ENCODE results near the gene DAGLA. TPM values are rescaled to one million over a fixed set of nuclear protein-coding genes. Genes with fewer than 3 reads are reported as not detected.

DAGLA gene
- polyA plus RNA-seq, 1 experiment, result 2.5 TPM

GRCh38 chr11:61716478-61717285 is 36.5 kb downstream of the DAGLA start:
- POLR2A ChIA-PET, result no interaction called here
- no peak for DNase-seq (ENCODE audit: low read depth)
- Histone ChIP-seq H3K4me3 (ENCODE audit: low read depth, low read length) (no peak overlapping the region), H3K27me3 (ENCODE audit: control insufficient read depth, insufficient read depth, low read length) (no peaks in the 10 kb centered on the region), H3K36me3 (ENCODE audit: control insufficient read depth, insufficient read depth, low read length) (no peaks in the 10 kb centered on the region)
- CTCF ChIA-PET, result interaction anchor here (1.3 to 2.1 kb wide), 3 partner anchors 12 to 36 kb away, joined by 4 to 13 read pairs (median 4); partner anchors contain the start of gene DAGLA
- TF ChIP-seq CTCF (IDR thresholded peaks at IDR 0.05; ENCODE audit: insufficient read depth, low read depth, low read length), result no peak

DNA sequence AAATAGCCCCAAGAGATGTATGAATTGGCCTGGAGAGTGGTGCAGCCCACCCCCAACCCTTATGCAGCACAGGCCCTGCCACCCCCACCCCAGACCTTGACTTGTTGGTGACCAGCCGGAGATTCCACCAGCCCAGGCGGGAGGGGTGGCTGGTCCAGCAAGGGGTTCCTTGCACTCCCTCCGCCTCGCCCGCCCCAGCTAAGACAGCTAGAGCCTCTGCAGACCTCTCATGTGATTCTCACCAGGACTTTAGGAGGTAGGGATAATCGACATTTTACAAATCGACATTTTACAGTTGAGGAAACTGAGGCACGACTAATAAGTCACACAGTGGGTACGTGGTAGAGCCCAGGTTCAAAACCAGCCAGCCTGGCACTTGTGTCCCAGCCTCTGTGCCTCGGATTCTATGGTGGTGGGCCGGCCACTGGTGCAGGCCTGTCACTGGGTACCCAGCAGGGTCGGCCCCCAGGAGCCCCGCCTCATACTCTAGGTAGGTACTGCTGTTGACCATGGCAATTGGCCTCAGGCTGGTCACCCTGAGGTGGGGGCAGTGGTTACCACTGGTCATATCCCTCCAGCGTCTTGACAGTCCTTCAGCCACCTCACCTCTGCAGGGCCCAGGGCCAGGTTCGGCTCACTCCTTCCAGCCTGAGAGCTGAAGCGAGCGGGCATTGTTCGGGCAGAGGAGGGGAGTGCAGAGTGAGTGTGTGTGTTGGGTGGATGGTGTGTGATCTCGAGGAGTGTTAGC is 37.3 kb downstream of the DAGLA start:
- no peak overlapping the region for H3K4me3 ChIP-seq (ENCODE audit: low read depth, low read length)
- DNase-seq (ENCODE audit: low read depth), result no peak
- no peak for TF ChIP-seq CTCF (IDR thresholded peaks at IDR 0.05; ENCODE audit: insufficient read depth, low read depth, low read length)
- ChIA-PET CTCF (interaction anchor here (1.1 to 4.6 kb wide), 4 partner anchors 16 to 73 kb away, joined by 3 to 33 read pairs (median 3); no protein-coding TSS in a partner anchor), POLR2A (interaction anchor here (0.5 to 0.6 kb wide), 2 partner anchors 9 to 356 kb away, joined by 5 read pairs; partner anchors contain the start of genes CYB561A3 and TMEM138)
- H3K27me3 ChIP-seq (ENCODE audit: control insufficient read depth, insufficient read depth, low read length), result no peaks in the 10 kb centered on the region
- H3K36me3 ChIP-seq (ENCODE audit: control insufficient read depth, insufficient read depth, low read length), result peaks cover 2% of the 10 kb centered on the region; the same call in 1 of the 2 replicates

GRCh38 chr11:61718046-61718531 is 37.9 kb downstream of the DAGLA start:
- TF ChIP-seq CTCF (IDR thresholded peaks at IDR 0.05; ENCODE audit: insufficient read depth, low read depth, low read length), result no peak
- H3K27me3 ChIP-seq (ENCODE audit: control insufficient read depth, insufficient read depth, low read length), result no peaks in the 10 kb centered on the region
- DNase-seq (ENCODE audit: low read depth), result no peak
- ChIA-PET CTCF (interaction anchor here (1.1 to 4.6 kb wide), 4 partner anchors 15 to 73 kb away, joined by 3 to 33 read pairs (median 3); no protein-coding TSS in a partner anchor), POLR2A (interaction anchor here (0.5 to 0.7 kb wide), 5 partner anchors 9 to 356 kb away, joined by 3 to 6 read pairs (median 5); partner anchors contain the start of genes CYB561A3 and TMEM138)
- peaks cover 5% of the 10 kb centered on the region for H3K36me3 ChIP-seq (ENCODE audit: control insufficient read depth, insufficient read depth, low read length)
- H3K4me3 ChIP-seq (ENCODE audit: low read depth, low read length), result peak overlapping the region; percentile 54

- Histone ChIP-seq H3K36me3 (ENCODE audit: control insufficient read depth, insufficient read depth, low read length) (peaks cover 6% of the 10 kb centered on the region), H3K4me3 (ENCODE audit: low read depth, low read length) (peak overlapping the region; percentile 54), H3K27me3 (ENCODE audit: control insufficient read depth, insufficient read depth, low read length) (no peaks in the 10 kb centered on the region)
- ChIA-PET CTCF (interaction anchor here (0.6 to 4.6 kb wide), 8 partner anchors 15 to 202 kb away, joined by 3 to 33 read pairs (median 3); no protein-coding TSS in a partner anchor), POLR2A (interaction anchor here (0.5 to 0.7 kb wide), 4 partner anchors 11 to 283 kb away, joined by 3 to 6 read pairs (median 4); no protein-coding TSS in a partner anchor)
- peak; percentile 15 for DNase-seq (ENCODE audit: low read depth)
- TF ChIP-seq CTCF (IDR thresholded peaks at IDR 0.05; ENCODE audit: insufficient read depth, low read depth, low read length), result no peak
These were observed 38.6 kb downstream of the DAGLA start for GRCh38 chr11:61718621-61719302.

Data from BJ (cell line).